ENCODE measurements around the gene BAIAP2.

- TF ChIP-seq FOXM1 (IDR thresholded peaks at IDR 0.05; ENCODE audit: borderline replicate concordance, low read depth) (no peak), RAD21 (IDR thresholded peaks at IDR 0.05; ENCODE audit: low read depth) (no peak), YY1 (IDR thresholded peaks at IDR 0.05; ENCODE audit: low read depth) (no peak), EGR1 (IDR thresholded peaks at IDR 0.05) (no peak), MAX (IDR thresholded peaks at IDR 0.05) (no peak), TEAD4 (IDR thresholded peaks at IDR 0.05) (no peak), EP300 (IDR thresholded peaks at IDR 0.05; ENCODE audit: borderline replicate concordance) (no peak), CEBPB (IDR thresholded peaks at IDR 0.05) (no peak), TAF1 (IDR thresholded peaks at IDR 0.05; ENCODE audit: low read depth) (no peak), REST (IDR thresholded peaks at IDR 0.05; ENCODE audit: low read depth) (no peak)
Measured at GRCh38 chr17:81097943-81098308, 63.0 kb downstream of the BAIAP2 start.

All from Ishikawa (cell line).